ENCODE measurements around the gene PTPRB.

- TF ChIP-seq CTCF (IDR thresholded peaks at IDR 0.05; ENCODE audit: low read depth, low read length) (no peak), EZH2phosphoT487 (IDR thresholded peaks at IDR 0.05; ENCODE audit: low read depth) (no peak)
These were observed 102.8 kb downstream of the PTPRB start for GRCh38 chr12:70534466-70534865.

All from OCI-LY3 (cell line).